Astrocyte (in vitro differentiated cells and primary cell): ENCODE measurements around the gene YTHDC1. TPM values are rescaled to one million over a fixed set of nuclear protein-coding genes. Genes with fewer than 3 reads are reported as not detected.
A peak's percentile ranks its signal among the peaks of the same experiment; 100 is the strongest.

Experiments
- DNase-seq: peaks from one replicate; pipeline ENCODE4 v3.0.0-alpha.2; 2010; ENCODE audit warnings: low read depth
- FAIRE-seq: peaks from 2 replicates; lab custom pipeline; 2011; peaks lifted over from hg19 to GRCh38; lab: Jason Lieb, UNC
- H2AFZ ChIP-seq: 2 replicates; pipeline ENCODE4 v1.6.0; 2012; ENCODE audit warnings: low read depth, low read length, inconsistent platforms
- H3K27ac ChIP-seq: 2 replicates; pipeline ENCODE4 v1.5.1; 2011; ENCODE audit warnings: low read depth, low read length, inconsistent platforms
- H3K27me3 ChIP-seq: 2 replicates; pipeline ENCODE4 v1.6.0; 2011; ENCODE audit warnings: low read length, inconsistent platforms; ENCODE audit not compliant: insufficient read depth
- H3K36me3 ChIP-seq: 2 replicates; pipeline ENCODE4 v1.5.1; 2011; ENCODE audit warnings: low read length, inconsistent platforms; ENCODE audit not compliant: insufficient read depth
- H3K4me1 ChIP-seq: 2 replicates; pipeline ENCODE4 v1.5.1; 2011; ENCODE audit warnings: low read length, inconsistent platforms; ENCODE audit not compliant: insufficient read depth
- H3K4me2 ChIP-seq: 2 replicates; pipeline ENCODE4 v1.6.0; 2012; ENCODE audit warnings: low read length, inconsistent platforms
- H3K4me3 ChIP-seq: 2 replicates; pipeline ENCODE4 v1.5.1; 2011; ENCODE audit warnings: low read depth, mild to moderate bottlenecking, low read length, inconsistent platforms; ENCODE audit not compliant: insufficient read depth
- H3K79me2 ChIP-seq: 2 replicates; pipeline ENCODE4 v1.6.0; 2012; ENCODE audit warnings: mild to moderate bottlenecking, low read length, inconsistent platforms; ENCODE audit not compliant: insufficient read depth
- H3K9ac ChIP-seq: 2 replicates; pipeline ENCODE4 v1.6.0; 2012; ENCODE audit warnings: mild to moderate bottlenecking, low read length, inconsistent platforms
- H3K9me3 ChIP-seq: 2 replicates; pipeline ENCODE4 v1.5.1; 2012; ENCODE audit warnings: low read depth, mild to moderate bottlenecking, low read length, inconsistent platforms; ENCODE audit not compliant: insufficient read depth
- H4K20me1 ChIP-seq: 2 replicates; pipeline ENCODE4 v1.6.0; 2012; ENCODE audit warnings: low read length, inconsistent platforms; ENCODE audit not compliant: insufficient read depth
- H3K27ac Mint-ChIP-seq: one replicate; pipeline ENCODE4 v1.8.0; 2021; ENCODE audit warnings: mild to moderate bottlenecking, mixed read lengths; ENCODE audit not compliant: unreplicated experiment
- H3K27me3 Mint-ChIP-seq: one replicate; pipeline ENCODE4 v1.8.0; 2021; ENCODE audit warnings: low read depth, mixed read lengths; ENCODE audit not compliant: unreplicated experiment
- H3K36me3 Mint-ChIP-seq: one replicate; pipeline ENCODE4 v1.8.0; 2021; ENCODE audit warnings: low read depth, mixed read lengths; ENCODE audit not compliant: unreplicated experiment
- H3K4me1 Mint-ChIP-seq: one replicate; pipeline ENCODE4 v1.8.0; 2021; ENCODE audit warnings: low read depth, mixed read lengths; ENCODE audit not compliant: unreplicated experiment
- H3K4me3 Mint-ChIP-seq: one replicate; pipeline ENCODE4 v1.8.0; 2021; ENCODE audit warnings: mild to moderate bottlenecking, moderate library complexity, mixed read lengths; ENCODE audit not compliant: unreplicated experiment
- H3K9me3 Mint-ChIP-seq: one replicate; pipeline ENCODE4 v1.8.0; 2021; ENCODE audit warnings: mild to moderate bottlenecking, mixed read lengths; ENCODE audit not compliant: unreplicated experiment
- CTCF ChIP-seq: IDR thresholded peaks from 2 replicates; pipeline ENCODE4 v1.5.1; 2011; ENCODE audit warnings: low read depth, mild to moderate bottlenecking, inconsistent platforms, low read length, moderate library complexity; ENCODE audit not compliant: insufficient read depth
- EZH2 ChIP-seq: IDR thresholded peaks from 2 replicates; pipeline ENCODE4 v1.6.1; 2012; ENCODE audit warnings: mild to moderate bottlenecking, low read length, inconsistent platforms; ENCODE audit not compliant: insufficient read depth
- total RNA-seq: library from RNA; stranded (reverse); gene quantifications from 2 replicates; pipeline ENCODE4 v1.2.1, GENCODE V29; 2021

YTHDC1 gene
- total RNA-seq, 1 donor from 2014 or later: 95.9 TPM

- Histone ChIP-seq H3K9ac (no peak overlapping the region), H3K27me3 (no peaks in the 10 kb centered on the region), H3K4me2 (no peak overlapping the region), H3K4me3 (no peak overlapping the region), H2AFZ (no peak overlapping the region), H4K20me1 (no peaks in the 10 kb centered on the region), H3K36me3 (no peaks in the 10 kb centered on the region), H3K9me3 (no peaks in the 10 kb centered on the region), H3K27ac (no peak overlapping the region), H3K4me1 (peaks cover 2% of the 10 kb centered on the region), H3K79me2 (no peaks in the 10 kb centered on the region)
- TF ChIP-seq CTCF (no peak), EZH2 (no peak)
- Mint-ChIP-seq H3K9me3 (no peaks in the 10 kb centered on the region), H3K27me3 (no peaks in the 10 kb centered on the region), H3K4me3 (no peak overlapping the region), H3K4me1 (peaks cover 27% of the 10 kb centered on the region), H3K27ac (no peak overlapping the region), H3K36me3 (peaks cover 2% of the 10 kb centered on the region)
- no peak for FAIRE-seq
- DNase-seq: no peak
These were observed 72.3 kb downstream of the YTHDC1 start for GRCh38 chr4:68277627-68278026.

- TF ChIP-seq EZH2 (no peak), CTCF (no peak)
- no peaks in the 10 kb centered on the region for H3K36me3 ChIP-seq
- Mint-ChIP-seq H3K4me1 (peaks cover 33% of the 10 kb centered on the region), H3K27me3 (no peaks in the 10 kb centered on the region), H3K4me3 (peak overlapping the region; percentile 78), H3K36me3 (peaks cover 2% of the 10 kb centered on the region), H3K9me3 (peaks cover 2% of the 10 kb centered on the region), H3K27ac (peak overlapping the region; percentile 96)
- H3K4me2 ChIP-seq: peak overlapping the region; percentile 76
- peak; percentile 31 for DNase-seq
- H3K79me2 ChIP-seq: no peaks in the 10 kb centered on the region
- no peak overlapping the region for H3K4me3 ChIP-seq
- peak; percentile 23 for FAIRE-seq
- H3K9ac ChIP-seq: no peak overlapping the region
- peaks cover 8% of the 10 kb centered on the region for H3K4me1 ChIP-seq
- H2AFZ ChIP-seq: no peak overlapping the region
- H3K27me3 ChIP-seq: no peaks in the 10 kb centered on the region
- H3K27ac ChIP-seq: no peak overlapping the region
- no peaks in the 10 kb centered on the region for H4K20me1 ChIP-seq
- no peaks in the 10 kb centered on the region for H3K9me3 ChIP-seq
These were observed 77.0 kb downstream of the YTHDC1 start for GRCh38 chr4:68272860-68273259.

- Histone ChIP-seq H3K79me2 (no peaks in the 10 kb centered on the region), H3K4me2 (peak overlapping the region; percentile 76), H3K9ac (peak overlapping the region; percentile 61), H3K27ac (no peak overlapping the region), H3K4me3 (peak overlapping the region; percentile 44), H3K4me1 (peaks cover 9% of the 10 kb centered on the region), H2AFZ (peak overlapping the region; percentile 48), H3K9me3 (no peaks in the 10 kb centered on the region), H3K36me3 (no peaks in the 10 kb centered on the region), H4K20me1 (no peaks in the 10 kb centered on the region), H3K27me3 (no peaks in the 10 kb centered on the region)
- no peaks in the 10 kb centered on the region for H3K27me3 Mint-ChIP-seq
- DNase-seq: peak; percentile 32
- peaks cover 2% of the 10 kb centered on the region for H3K36me3 Mint-ChIP-seq
- peak; percentile 43 for FAIRE-seq
- H3K27ac Mint-ChIP-seq: peak overlapping the region; percentile 96
- peak overlapping the region; percentile 78 for H3K4me3 Mint-ChIP-seq
- H3K9me3 Mint-ChIP-seq: peaks cover 2% of the 10 kb centered on the region
- TF ChIP-seq EZH2 (no peak), CTCF (no peak)
- H3K4me1 Mint-ChIP-seq: peaks cover 36% of the 10 kb centered on the region
These were observed 77.5 kb downstream of the YTHDC1 start for GRCh38 chr4:68272380-68272779.
